Measurements from ENCODE around the gene TRAPPC8. TPM values are rescaled to one million over a fixed set of nuclear protein-coding genes. Genes with fewer than 3 reads are reported as not detected.

Gene TRAPPC8
- total RNA-seq, 1 experiment from 2014 or later: 37.9 TPM

GRCh38 chr18:31821545-31822171 is 121.3 kb downstream of the TRAPPC8 start:
- no peaks in the 10 kb centered on the region for H3K9me3 ChIP-seq (ENCODE audit: low read depth, low read length, poor library complexity, severe bottlenecking)
- ChIA-PET POLR2A (ENCODE audit: low non-redundant PET) (interaction anchor here (0.6 kb wide), 1 partner anchor 140 kb away, joined by 5 read pairs; no protein-coding TSS in a partner anchor), CTCF (interaction anchor here (0.8 kb wide), 1 partner anchor 85 kb away, joined by 3 read pairs; no protein-coding TSS in a partner anchor)
- DNase-seq (ENCODE audit: low spot score): no peak
- no peaks in the 10 kb centered on the region for H3K27me3 ChIP-seq (replicated peaks; ENCODE audit: insufficient read depth, low read depth, low read length, poor library complexity)
- BruUV-seq (replicated peaks): no TSS peak
- intact Hi-C loops (cut with micrococcal nuclease; ENCODE audit: unreplicated experiment): no loop called here
- H3K36me3 ChIP-seq (ENCODE audit: insufficient read depth, low read length, poor library complexity, severe bottlenecking): no peaks in the 10 kb centered on the region
- TF ChIP-seq CTCF (conservative IDR thresholded peaks at IDR 0.05; ENCODE audit: low read depth, low read length) (no peak), EZH2 (IDR thresholded peaks at IDR 0.05; ENCODE audit: borderline replicate concordance, low read depth, low read length, poor library complexity, severe bottlenecking) (no peak)
- H3K27ac ChIP-seq (ENCODE audit: low read depth, low read length, poor library complexity, severe bottlenecking): no peak overlapping the region
- no peaks in the 10 kb centered on the region for H3K4me1 ChIP-seq (ENCODE audit: insufficient read depth, low read length, poor library complexity, severe bottlenecking)
- H3K4me3 ChIP-seq (ENCODE audit: low read depth, low read length, poor library complexity, severe bottlenecking): no peak overlapping the region

GRCh38 chr18:31819925-31820229 is 123.1 kb downstream of the TRAPPC8 start:
- Histone ChIP-seq H3K27ac (ENCODE audit: low read depth, low read length, poor library complexity, severe bottlenecking) (no peak overlapping the region), H3K36me3 (ENCODE audit: insufficient read depth, low read length, poor library complexity, severe bottlenecking) (no peaks in the 10 kb centered on the region), H3K4me1 (ENCODE audit: insufficient read depth, low read length, poor library complexity, severe bottlenecking) (no peaks in the 10 kb centered on the region), H3K9me3 (ENCODE audit: low read depth, low read length, poor library complexity, severe bottlenecking) (no peaks in the 10 kb centered on the region), H3K27me3 (replicated peaks; ENCODE audit: insufficient read depth, low read depth, low read length, poor library complexity) (no peaks in the 10 kb centered on the region), H3K4me3 (ENCODE audit: low read depth, low read length, poor library complexity, severe bottlenecking) (no peak overlapping the region)
- POLR2A ChIA-PET (ENCODE audit: low non-redundant PET): no interaction called here
- TF ChIP-seq CTCF (conservative IDR thresholded peaks at IDR 0.05; ENCODE audit: low read depth, low read length): no peak; the same call in 1 of the 2 replicates
- TF ChIP-seq EZH2 (IDR thresholded peaks at IDR 0.05; ENCODE audit: borderline replicate concordance, low read depth, low read length, poor library complexity, severe bottlenecking): no peak
- BruUV-seq (replicated peaks): no TSS peak
- intact Hi-C loops (cut with micrococcal nuclease; ENCODE audit: unreplicated experiment): loop anchor here (2.0 to 5.0 kb wide), 3 partner anchors 78 to 263 kb away; no protein-coding TSS in a partner anchor
- CTCF ChIA-PET: no interaction called here
- DNase-seq (ENCODE audit: low spot score): no peak

- TF ChIP-seq EZH2 (IDR thresholded peaks at IDR 0.05; ENCODE audit: borderline replicate concordance, low read depth, low read length, poor library complexity, severe bottlenecking): no peak
- TF ChIP-seq CTCF (conservative IDR thresholded peaks at IDR 0.05; ENCODE audit: low read depth, low read length): peak; percentile 80
- ChIA-PET CTCF (no interaction called here), POLR2A (ENCODE audit: low non-redundant PET) (no interaction called here)
- Histone ChIP-seq H3K4me1 (ENCODE audit: insufficient read depth, low read length, poor library complexity, severe bottlenecking) (no peaks in the 10 kb centered on the region), H3K27ac (ENCODE audit: low read depth, low read length, poor library complexity, severe bottlenecking) (no peak overlapping the region), H3K36me3 (ENCODE audit: insufficient read depth, low read length, poor library complexity, severe bottlenecking) (no peaks in the 10 kb centered on the region), H3K27me3 (replicated peaks; ENCODE audit: insufficient read depth, low read depth, low read length, poor library complexity) (peaks cover 1% of the 10 kb centered on the region), H3K4me3 (ENCODE audit: low read depth, low read length, poor library complexity, severe bottlenecking) (no peak overlapping the region), H3K9me3 (ENCODE audit: low read depth, low read length, poor library complexity, severe bottlenecking) (no peaks in the 10 kb centered on the region)
- intact Hi-C loops (cut with micrococcal nuclease; ENCODE audit: unreplicated experiment): loop anchor here (2.0 to 5.0 kb wide), 3 partner anchors 77 to 263 kb away; no protein-coding TSS in a partner anchor
- peak; percentile 68 for DNase-seq (ENCODE audit: low spot score)
- no TSS peak for BruUV-seq (replicated peaks)
These were observed 123.6 kb downstream of the TRAPPC8 start for GRCh38 chr18:31819106-31819924.
